Lower leg skin (tissue), 3 donors: ENCODE results near the gene COL8A1.

Experiments used
- POLR2A ChIP-seq, 2 donors: fragments of 450-650 bp; IDR thresholded peaks; one replicate each; pipeline ENCODE4 v1.6.1; 2016 to 2017; ENCODE audit warnings: antibody characterized with exemption in 2 of 2, mild to moderate bottlenecking in 1 of 2, moderate library complexity in 1 of 2
- TF ChIP-seq, protein P1 (sequence below), 3 donors: fragments of 450-650 bp; IDR thresholded peaks; one replicate each; pipeline ENCODE4 v1.5.1; 2016; ENCODE audit warnings: antibody characterized with exemption in 3 of 3, mild to moderate bottlenecking in 3 of 3, moderate library complexity in 2 of 3

DNA sequence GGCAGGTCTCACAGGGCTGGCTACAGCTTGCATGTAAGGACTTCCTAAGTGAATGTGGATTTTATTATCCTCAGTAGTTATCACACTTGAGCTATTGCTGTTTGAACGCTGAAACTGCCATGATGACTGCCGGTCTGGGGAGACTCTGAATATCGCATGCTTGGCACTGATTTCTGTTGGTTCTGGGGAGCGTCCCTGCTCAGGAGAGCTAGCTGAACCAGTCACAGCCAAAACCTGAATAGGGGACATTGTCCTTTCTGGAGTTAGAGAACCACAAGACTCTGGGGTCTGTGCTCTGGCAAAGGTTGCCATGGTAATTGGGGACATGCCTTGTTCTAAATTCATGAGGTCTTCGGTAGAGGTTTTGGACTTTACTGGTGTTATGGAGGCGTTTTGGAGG lies 210.0 kb downstream of the COL8A1 start:
- TF ChIP-seq, protein P1, sequence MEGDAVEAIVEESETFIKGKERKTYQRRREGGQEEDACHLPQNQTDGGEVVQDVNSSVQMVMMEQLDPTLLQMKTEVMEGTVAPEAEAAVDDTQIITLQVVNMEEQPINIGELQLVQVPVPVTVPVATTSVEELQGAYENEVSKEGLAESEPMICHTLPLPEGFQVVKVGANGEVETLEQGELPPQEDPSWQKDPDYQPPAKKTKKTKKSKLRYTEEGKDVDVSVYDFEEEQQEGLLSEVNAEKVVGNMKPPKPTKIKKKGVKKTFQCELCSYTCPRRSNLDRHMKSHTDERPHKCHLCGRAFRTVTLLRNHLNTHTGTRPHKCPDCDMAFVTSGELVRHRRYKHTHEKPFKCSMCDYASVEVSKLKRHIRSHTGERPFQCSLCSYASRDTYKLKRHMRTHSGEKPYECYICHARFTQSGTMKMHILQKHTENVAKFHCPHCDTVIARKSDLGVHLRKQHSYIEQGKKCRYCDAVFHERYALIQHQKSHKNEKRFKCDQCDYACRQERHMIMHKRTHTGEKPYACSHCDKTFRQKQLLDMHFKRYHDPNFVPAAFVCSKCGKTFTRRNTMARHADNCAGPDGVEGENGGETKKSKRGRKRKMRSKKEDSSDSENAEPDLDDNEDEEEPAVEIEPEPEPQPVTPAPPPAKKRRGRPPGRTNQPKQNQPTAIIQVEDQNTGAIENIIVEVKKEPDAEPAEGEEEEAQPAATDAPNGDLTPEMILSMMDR (IDR thresholded peaks at IDR 0.05) = no peak
- no peak for TF ChIP-seq POLR2A (IDR thresholded peaks at IDR 0.05)
